Activated CD4-positive, alpha-beta memory T cell treated with anti-CD3 and anti-CD28 coated beads, Interleukin-2, amount 10 ng/mL, durations not matched to agents 7 days and 5 days (primary cell): Measurements from ENCODE around the gene SFRP5. TPM values are rescaled to one million over a fixed set of nuclear protein-coding genes. Genes with fewer than 3 reads are reported as not detected.

Source experiments
- CTCF ChIA-PET: fragments of 350-600 bp; sonication (Branson Sonifier 250); formaldehyde crosslinking; loops from one replicate; lab custom pipeline; 2021; ENCODE audit warnings: antibody characterized with exemption, inconsistent platforms; lab: Charles Lee
- POLR2A ChIA-PET: fragments of 350-600 bp; sonication (Branson Sonifier 250); formaldehyde crosslinking; loops from one replicate; lab custom pipeline; 2021; ENCODE audit warnings: antibody characterized with exemption; lab: Charles Lee
- DNase-seq: peaks from one replicate; pipeline ENCODE4 v3.0.0-alpha.2; 2020
- H3K27ac Mint-ChIP-seq: one replicate; pipeline ENCODE4 v1.8.0; 2021; ENCODE audit warnings: mild to moderate bottlenecking, mixed read lengths
- H3K27me3 Mint-ChIP-seq: one replicate; pipeline ENCODE4 v1.8.0; 2021; ENCODE audit warnings: mixed read lengths
- H3K36me3 Mint-ChIP-seq: one replicate; pipeline ENCODE4 v1.8.0; 2021; ENCODE audit warnings: low read depth, mixed read lengths
- H3K4me1 Mint-ChIP-seq: one replicate; pipeline ENCODE4 v1.8.0; 2021; ENCODE audit warnings: mixed read lengths
- H3K4me3 Mint-ChIP-seq: one replicate; pipeline ENCODE4 v1.8.0; 2021; ENCODE audit warnings: mild to moderate bottlenecking, mixed read lengths
- H3K9me3 Mint-ChIP-seq: one replicate; pipeline ENCODE4 v1.8.0; 2021; ENCODE audit warnings: mixed read lengths
- total RNA-seq, 2 experiments: library from RNA; stranded (reverse); gene quantifications; one replicate each; pipeline ENCODE4 v1.2.3, GENCODE V29; 2021

SFRP5 gene
- total RNA-seq, 2 experiments from 2014 or later: not detected

DNA sequence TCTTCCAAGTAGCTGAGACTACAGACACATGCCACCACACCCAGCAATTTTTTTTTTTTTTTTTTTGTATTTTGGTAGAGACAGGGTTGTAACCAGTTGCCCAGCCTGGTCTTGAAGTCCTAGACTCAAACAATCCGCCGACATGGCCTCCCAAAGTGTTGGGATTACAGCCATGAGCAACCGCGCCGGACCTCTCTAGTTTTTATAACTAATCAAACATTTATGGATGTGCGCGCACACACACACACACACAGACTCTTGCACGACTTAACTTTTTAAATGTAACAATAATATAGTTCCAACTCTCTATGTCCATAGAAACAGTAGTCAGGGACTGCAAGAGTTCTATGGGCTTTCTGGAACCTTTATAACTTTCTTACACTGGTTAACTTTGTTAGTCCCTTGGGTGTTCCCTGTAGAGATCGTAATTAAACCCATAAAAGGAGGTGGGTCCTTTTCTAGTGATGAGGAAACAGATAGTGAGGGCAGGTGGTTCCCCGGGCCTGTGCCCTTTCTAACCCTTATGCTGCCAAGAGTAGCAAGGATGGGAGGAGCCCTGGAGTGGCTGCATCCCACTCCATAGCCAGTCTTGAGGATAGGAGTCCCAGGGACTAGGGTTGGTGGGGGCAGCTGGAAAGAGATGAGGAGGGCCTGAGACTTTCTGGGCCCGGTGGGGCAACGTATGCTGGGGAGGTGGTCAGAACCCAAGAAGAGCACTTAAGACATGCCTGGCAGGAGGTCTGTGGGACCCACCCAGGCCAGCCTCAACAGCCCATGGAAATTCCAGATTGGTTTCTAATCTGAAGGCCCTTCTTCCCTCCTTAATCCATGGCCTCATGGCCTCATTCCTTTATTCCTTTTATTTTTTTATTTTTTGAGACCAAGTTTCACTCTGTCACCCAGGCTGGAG is 49.7 kb downstream of the SFRP5 start:
- H3K27ac Mint-ChIP-seq: no peak overlapping the region
- no peaks in the 10 kb centered on the region for H3K9me3 Mint-ChIP-seq
- no peak overlapping the region for H3K4me3 Mint-ChIP-seq
- DNase-seq: no peak
- CTCF ChIA-PET: interaction anchor here (3.0 kb wide), 1 partner anchor 21 kb away, joined by 21 read pairs; no protein-coding TSS in a partner anchor
- H3K4me1 Mint-ChIP-seq: peaks cover 3% of the 10 kb centered on the region
- no peaks in the 10 kb centered on the region for H3K36me3 Mint-ChIP-seq
- POLR2A ChIA-PET: no interaction called here
- H3K27me3 Mint-ChIP-seq: peaks cover 5% of the 10 kb centered on the region

DNA sequence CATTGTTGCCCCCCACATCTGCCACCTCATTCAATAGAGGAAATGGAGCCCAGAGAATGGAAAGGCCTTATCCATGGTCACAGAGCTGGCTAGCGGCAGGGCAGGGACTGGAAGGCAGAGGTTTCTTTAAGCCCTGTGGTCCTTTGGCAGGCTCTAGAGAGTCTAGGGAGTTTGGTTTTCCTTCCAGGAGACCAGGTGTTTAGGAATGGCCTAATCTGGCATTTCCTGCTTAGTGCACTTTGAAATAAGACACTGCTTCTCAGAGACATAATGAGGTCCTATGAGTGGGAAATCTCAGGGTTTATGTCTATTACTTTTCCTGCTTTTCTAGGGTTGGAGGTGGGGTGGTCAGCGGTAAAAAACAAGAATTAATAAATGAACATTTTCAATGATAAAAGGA is 52.2 kb downstream of the SFRP5 start:
- Mint-ChIP-seq H3K4me3 (no peak overlapping the region), H3K27ac (no peak overlapping the region), H3K27me3 (peaks cover 9% of the 10 kb centered on the region), H3K4me1 (peaks cover 6% of the 10 kb centered on the region), H3K36me3 (no peaks in the 10 kb centered on the region), H3K9me3 (no peaks in the 10 kb centered on the region)
- POLR2A ChIA-PET: no interaction called here
- no peak for DNase-seq
- CTCF ChIA-PET: interaction anchor here (1.1 to 2.2 kb wide), 2 partner anchors 11 to 18 kb away, joined by 3 to 6 read pairs; no protein-coding TSS in a partner anchor

DNA sequence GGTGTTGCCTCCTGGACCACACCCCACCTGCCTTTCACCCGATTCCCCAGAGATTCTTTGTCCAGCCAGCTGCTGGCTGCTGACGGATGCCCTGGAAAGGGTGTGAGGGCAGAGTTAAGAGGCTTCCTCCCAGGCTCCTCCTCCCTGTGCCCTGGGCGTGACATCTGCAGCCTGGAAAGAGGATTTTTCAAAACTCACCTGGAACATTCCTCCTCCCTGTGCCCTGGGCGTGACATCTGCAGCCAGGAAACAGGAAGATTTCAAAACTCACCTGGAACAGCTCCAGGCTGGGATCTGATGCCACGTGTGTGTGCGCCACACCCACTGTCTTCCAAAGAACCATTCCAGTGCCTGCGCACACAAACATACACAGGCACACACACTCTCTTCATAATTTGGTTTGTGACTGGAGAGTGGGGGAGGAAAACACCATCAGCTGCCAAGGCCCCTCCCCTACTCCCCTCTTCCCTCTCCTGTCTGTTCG is 53.1 kb downstream of the SFRP5 start:
- no peak for DNase-seq
- ChIA-PET POLR2A (no interaction called here), CTCF (interaction anchor here (2.2 kb wide), 1 partner anchor 17 kb away, joined by 6 read pairs; no protein-coding TSS in a partner anchor)
- Mint-ChIP-seq H3K9me3 (no peaks in the 10 kb centered on the region), H3K27me3 (peaks cover 9% of the 10 kb centered on the region), H3K4me1 (peaks cover 10% of the 10 kb centered on the region), H3K36me3 (no peaks in the 10 kb centered on the region), H3K4me3 (no peak overlapping the region), H3K27ac (no peak overlapping the region)

DNA sequence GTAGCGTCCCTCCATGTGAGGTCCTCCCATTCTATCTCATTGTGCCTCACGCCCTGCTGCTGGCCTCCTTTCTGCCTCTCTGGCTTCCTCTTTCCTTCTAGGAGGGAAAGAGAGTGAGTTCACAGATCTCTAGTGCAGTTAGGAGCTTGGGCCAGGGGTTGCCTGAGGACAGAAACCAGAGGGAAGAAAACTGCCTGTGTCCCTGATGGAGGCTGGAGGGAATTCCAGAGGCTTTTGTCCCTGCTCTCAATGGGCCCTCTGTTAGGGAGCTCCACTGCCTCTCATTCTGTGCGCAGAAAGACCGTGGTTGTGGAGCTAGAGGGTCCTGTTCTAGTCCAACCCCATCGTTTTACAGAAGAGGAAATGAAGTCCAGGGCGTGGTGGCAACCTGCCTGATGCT is 53.6 kb downstream of the SFRP5 start:
- H3K27me3 Mint-ChIP-seq: peaks cover 7% of the 10 kb centered on the region
- CTCF ChIA-PET: interaction anchor here (1.1 to 2.2 kb wide), 2 partner anchors 9 to 17 kb away, joined by 3 to 6 read pairs; no protein-coding TSS in a partner anchor
- DNase-seq: no peak
- H3K9me3 Mint-ChIP-seq: no peaks in the 10 kb centered on the region
- POLR2A ChIA-PET: no interaction called here
- no peak overlapping the region for H3K4me3 Mint-ChIP-seq
- H3K36me3 Mint-ChIP-seq: no peaks in the 10 kb centered on the region
- H3K27ac Mint-ChIP-seq: no peak overlapping the region
- peaks cover 10% of the 10 kb centered on the region for H3K4me1 Mint-ChIP-seq

DNA sequence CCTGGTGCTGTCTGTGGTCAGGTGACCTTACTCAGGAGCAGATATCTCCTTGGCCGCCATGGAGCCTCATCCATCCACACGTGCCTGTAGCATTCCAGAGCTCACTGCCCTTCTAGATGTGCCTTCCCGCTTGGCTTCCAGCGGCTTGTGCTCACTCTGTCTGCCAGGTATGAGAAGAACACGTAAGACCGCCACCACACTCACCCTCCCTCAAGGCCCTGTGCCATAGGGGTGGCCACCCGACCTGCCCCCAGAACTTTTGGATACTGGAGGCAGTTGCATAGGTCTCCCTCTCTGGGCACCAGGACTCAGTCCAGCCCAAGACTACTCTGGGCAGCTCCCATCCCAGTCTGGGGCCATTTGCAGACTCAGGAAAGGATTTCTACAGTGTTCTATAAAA is 54.2 kb downstream of the SFRP5 start:
- ChIA-PET POLR2A (no interaction called here), CTCF (interaction anchor here (1.1 to 2.2 kb wide), 5 partner anchors 9 to 32 kb away, joined by 3 to 10 read pairs (median 6); no protein-coding TSS in a partner anchor)
- H3K4me1 Mint-ChIP-seq: peaks cover 15% of the 10 kb centered on the region
- no peak overlapping the region for H3K27ac Mint-ChIP-seq
- H3K4me3 Mint-ChIP-seq: no peak overlapping the region
- H3K36me3 Mint-ChIP-seq: no peaks in the 10 kb centered on the region
- H3K9me3 Mint-ChIP-seq: no peaks in the 10 kb centered on the region
- peaks cover 11% of the 10 kb centered on the region for H3K27me3 Mint-ChIP-seq
- no peak for DNase-seq

Other genes with a start within 250 kb of the SFRP5 start
- under 1 TPM in 1 of 2 experiments, not detected in 1; 0.15 TPM for gene ANKRD2, start 199.2 kb downstream of the SFRP5 start, total RNA-seq
- gene HOGA1, start 187.6 kb downstream of the SFRP5 start, total RNA-seq: not detected
- not detected for gene C10orf62, start 182.3 kb downstream of the SFRP5 start, total RNA-seq
- 1 to 10 TPM; 2.6 to 4.3 TPM for gene MORN4, start 138.5 kb downstream of the SFRP5 start, total RNA-seq
- 10 to 100 TPM; 13.3 TPM for gene PI4K2A, start 131.3 kb downstream of the SFRP5 start, total RNA-seq
- gene AVPI1, start 84.8 kb downstream of the SFRP5 start, total RNA-seq: 1 to 10 TPM; 1.8 to 1.9 TPM
- 1 to 10 TPM; 2.5 to 2.7 TPM for gene MARVELD1, start 58.3 kb downstream of the SFRP5 start, total RNA-seq
- 10 to 100 TPM; 29.3 to 32.4 TPM for gene ZFYVE27, start 34.9 kb downstream of the SFRP5 start, total RNA-seq
- 10 to 100 TPM; 10.5 to 11.2 TPM for gene GOLGA7B, start 77.8 kb upstream of the SFRP5 start, total RNA-seq